Measurements from ENCODE around the gene TAMM41.

DNA sequence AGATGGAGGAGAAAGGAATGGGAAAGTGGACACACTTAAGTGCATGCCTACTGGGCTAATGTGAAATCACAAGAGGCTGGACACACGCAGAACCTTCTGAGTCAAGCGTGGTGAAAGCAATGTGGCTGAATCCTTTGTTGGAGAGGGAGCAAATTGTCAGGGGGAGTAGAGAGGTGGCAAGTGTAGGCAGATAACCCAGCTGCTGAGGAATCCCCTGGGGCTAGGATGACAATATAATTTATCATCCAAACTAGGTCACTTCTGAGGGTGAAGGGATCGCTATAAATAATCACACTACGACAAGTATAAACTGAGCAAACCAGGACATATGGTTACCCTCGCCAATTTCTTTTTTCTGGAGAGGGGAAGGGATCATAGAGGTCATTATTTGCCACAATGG, 28.7 kb downstream of the TAMM41 start:
- TF ChIP-seq, protein P1, sequence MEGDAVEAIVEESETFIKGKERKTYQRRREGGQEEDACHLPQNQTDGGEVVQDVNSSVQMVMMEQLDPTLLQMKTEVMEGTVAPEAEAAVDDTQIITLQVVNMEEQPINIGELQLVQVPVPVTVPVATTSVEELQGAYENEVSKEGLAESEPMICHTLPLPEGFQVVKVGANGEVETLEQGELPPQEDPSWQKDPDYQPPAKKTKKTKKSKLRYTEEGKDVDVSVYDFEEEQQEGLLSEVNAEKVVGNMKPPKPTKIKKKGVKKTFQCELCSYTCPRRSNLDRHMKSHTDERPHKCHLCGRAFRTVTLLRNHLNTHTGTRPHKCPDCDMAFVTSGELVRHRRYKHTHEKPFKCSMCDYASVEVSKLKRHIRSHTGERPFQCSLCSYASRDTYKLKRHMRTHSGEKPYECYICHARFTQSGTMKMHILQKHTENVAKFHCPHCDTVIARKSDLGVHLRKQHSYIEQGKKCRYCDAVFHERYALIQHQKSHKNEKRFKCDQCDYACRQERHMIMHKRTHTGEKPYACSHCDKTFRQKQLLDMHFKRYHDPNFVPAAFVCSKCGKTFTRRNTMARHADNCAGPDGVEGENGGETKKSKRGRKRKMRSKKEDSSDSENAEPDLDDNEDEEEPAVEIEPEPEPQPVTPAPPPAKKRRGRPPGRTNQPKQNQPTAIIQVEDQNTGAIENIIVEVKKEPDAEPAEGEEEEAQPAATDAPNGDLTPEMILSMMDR (IDR thresholded peaks at IDR 0.05), result no peak
- TF ChIP-seq POLR2A (IDR thresholded peaks at IDR 0.05), result no peak
